GM12865 (cell line): ENCODE measurements around the gene NCOR1.

Experiments used
- DNase-seq: peaks from one replicate; pipeline ENCODE4 v3.0.0; 2010; ENCODE audit warnings: low read depth
- H3K4me3 ChIP-seq: 2 replicates; pipeline ENCODE4 v1.5.1; 2011; ENCODE audit warnings: mild to moderate bottlenecking, low read depth, low read length, control low read depth
- CTCF ChIP-seq: IDR thresholded peaks from 2 replicates; pipeline ENCODE4 v1.5.1; 2011; ENCODE audit warnings: low read length, control low read depth, low read depth, inconsistent platforms; ENCODE audit not compliant: insufficient read depth; ENCODE audit errors: missing control alignments

NCOR1 gene

GRCh38 chr17:16013943-16014407, 201.4 kb downstream of the NCOR1 start:
- no peak overlapping the region for H3K4me3 ChIP-seq
- DNase-seq: no peak

GRCh38 chr17:16007439-16007838, 207.9 kb downstream of the NCOR1 start:
- DNase-seq: no peak
- no peak overlapping the region for H3K4me3 ChIP-seq
- no peak for TF ChIP-seq CTCF

More at GRCh38 chr17:16013943-16014407, 201.4 kb downstream of the NCOR1 start:
- no peak for TF ChIP-seq CTCF

DNA sequence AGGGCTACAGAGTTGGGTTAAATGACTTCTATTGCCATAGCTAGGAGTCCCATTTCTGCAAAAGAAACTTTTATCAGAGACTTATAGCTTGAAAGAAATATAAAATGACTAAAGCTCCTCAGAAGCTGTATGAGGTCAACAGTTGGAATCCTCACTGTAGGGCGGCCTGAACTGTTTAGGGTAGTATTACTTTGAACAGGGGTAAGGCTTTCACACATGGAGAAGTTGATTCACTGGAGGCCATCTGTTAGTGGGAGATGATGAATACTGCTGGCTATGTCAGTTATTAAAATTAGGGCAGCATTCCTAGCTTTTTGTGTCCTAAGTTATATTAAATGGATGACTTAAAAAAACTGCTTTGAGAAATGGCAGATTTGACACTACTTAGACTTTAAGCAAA, 209.7 kb downstream of the NCOR1 start:
- no peak overlapping the region for H3K4me3 ChIP-seq
- DNase-seq: no peak
- no peak for TF ChIP-seq CTCF

GRCh38 chr17:16003841-16004240, 211.5 kb downstream of the NCOR1 start:
- no peak overlapping the region for H3K4me3 ChIP-seq
- no peak for DNase-seq
- no peak for TF ChIP-seq CTCF

- H3K4me3 ChIP-seq: no peak overlapping the region
- TF ChIP-seq CTCF: no peak
- DNase-seq: no peak
These were observed 212.6 kb downstream of the NCOR1 start for GRCh38 chr17:16002708-16003260.

- TF ChIP-seq CTCF: no peak
- H3K4me3 ChIP-seq: no peak overlapping the region
- DNase-seq: no peak
These were observed 214.0 kb downstream of the NCOR1 start for GRCh38 chr17:16001226-16001897.
